Epithelial cell of proximal tubule (primary cell): ENCODE data around the gene ETV6. TPM values are rescaled to one million over a fixed set of nuclear protein-coding genes. Genes with fewer than 3 reads are reported as not detected.

ENCODE experiments used
- DNase-seq: peaks from one replicate; pipeline ENCODE4 v3.0.0-alpha.2; 2011; ENCODE audit warnings: low read depth
- H3K4me3 ChIP-seq: 2 replicates; pipeline ENCODE4 v1.5.1; 2011; ENCODE audit warnings: low read depth, mild to moderate bottlenecking, low read length
- CTCF ChIP-seq: conservative IDR thresholded peaks from 2 replicates; pipeline ENCODE4 v1.5.1; 2012; ENCODE audit warnings: low read depth, mild to moderate bottlenecking, low read length
- total RNA-seq: library from RNA; depleted of rRNA; stranded (reverse); fragments of >200 nt; gene quantifications from 2 replicates; pipeline ENCODE4 v1.2.3, GENCODE V29; 2015

The ETV6 gene
- total RNA-seq, 1 donor from 2014 or later: 12.9 TPM

- no peak overlapping the region for H3K4me3 ChIP-seq
- no peak for DNase-seq
- no peak for TF ChIP-seq CTCF
These were observed 125.3 kb downstream of the ETV6 start for GRCh38 chr12:11774821-11775220.

GRCh38 chr12:11776316-11776715 is 126.8 kb downstream of the ETV6 start:
- DNase-seq: no peak
- no peak overlapping the region for H3K4me3 ChIP-seq
- no peak for TF ChIP-seq CTCF

DNA sequence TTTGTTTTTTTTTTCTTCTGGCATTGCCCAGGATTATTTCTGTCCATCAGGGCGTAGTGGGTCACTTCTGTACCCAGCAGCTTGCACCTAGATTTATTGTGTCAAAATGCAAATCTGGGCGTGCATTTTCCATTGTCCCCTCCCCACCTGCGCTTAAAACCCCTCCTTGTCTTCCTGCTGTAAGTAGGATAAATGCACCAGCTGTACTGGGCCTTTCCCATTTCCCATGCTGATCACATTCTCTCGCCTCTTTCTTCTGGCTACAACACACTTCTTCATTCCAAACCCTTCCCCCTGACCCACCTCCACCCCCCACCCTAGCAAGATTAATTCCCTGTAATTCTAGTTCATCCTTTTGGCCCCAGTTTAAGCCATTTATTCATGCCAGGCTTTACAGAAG is 128.0 kb downstream of the ETV6 start:
- H3K4me3 ChIP-seq: no peak overlapping the region
- TF ChIP-seq CTCF: no peak
- DNase-seq: no peak

GRCh38 chr12:11777962-11778361 is 128.5 kb downstream of the ETV6 start:
- no peak for DNase-seq
- no peak overlapping the region for H3K4me3 ChIP-seq
- no peak for TF ChIP-seq CTCF

- peak; percentile 66 for DNase-seq
- TF ChIP-seq CTCF: no peak
- no peak overlapping the region for H3K4me3 ChIP-seq
These were observed 129.5 kb downstream of the ETV6 start for GRCh38 chr12:11778713-11779685.

DNA sequence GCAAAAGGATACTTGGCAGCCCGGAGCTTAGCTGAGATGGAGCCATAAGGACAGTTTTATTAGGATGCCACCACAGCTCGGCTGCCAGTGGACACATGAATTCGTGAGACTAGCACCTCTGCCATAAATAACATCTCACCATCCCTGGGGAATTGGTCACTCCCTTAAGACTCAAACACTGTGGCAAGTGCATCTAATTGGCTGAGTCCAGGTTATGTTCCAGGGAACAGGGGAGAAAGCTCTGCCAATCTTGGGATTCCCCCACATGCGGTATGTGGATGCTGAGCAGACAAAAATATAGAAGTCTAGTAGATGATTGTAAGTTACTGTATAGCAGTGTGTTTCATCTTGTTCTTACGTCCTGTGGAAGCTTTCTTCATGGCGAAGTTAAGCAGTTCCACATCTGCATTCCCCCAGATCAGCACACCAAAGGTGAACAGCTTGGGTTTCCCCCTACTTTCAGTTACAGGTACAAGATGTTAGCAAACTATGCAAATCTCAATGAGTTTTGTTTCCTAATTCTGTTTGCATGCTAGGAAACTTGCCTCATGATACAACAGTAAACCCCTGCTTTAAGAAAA is 131.1 kb downstream of the ETV6 start:
- no peak for DNase-seq
- no peak overlapping the region for H3K4me3 ChIP-seq
- TF ChIP-seq CTCF: no peak
